ENCODE measurements around the gene RTKN. TPM values are rescaled to one million over a fixed set of nuclear protein-coding genes. Genes with fewer than 3 reads are reported as not detected.

RTKN gene
- total and polyA plus RNA-seq, 2 of the 13 experiments (the other 11 are each of a cell fraction or from before 2014, with no cell fraction given), result 159 to 166 TPM

DNA sequence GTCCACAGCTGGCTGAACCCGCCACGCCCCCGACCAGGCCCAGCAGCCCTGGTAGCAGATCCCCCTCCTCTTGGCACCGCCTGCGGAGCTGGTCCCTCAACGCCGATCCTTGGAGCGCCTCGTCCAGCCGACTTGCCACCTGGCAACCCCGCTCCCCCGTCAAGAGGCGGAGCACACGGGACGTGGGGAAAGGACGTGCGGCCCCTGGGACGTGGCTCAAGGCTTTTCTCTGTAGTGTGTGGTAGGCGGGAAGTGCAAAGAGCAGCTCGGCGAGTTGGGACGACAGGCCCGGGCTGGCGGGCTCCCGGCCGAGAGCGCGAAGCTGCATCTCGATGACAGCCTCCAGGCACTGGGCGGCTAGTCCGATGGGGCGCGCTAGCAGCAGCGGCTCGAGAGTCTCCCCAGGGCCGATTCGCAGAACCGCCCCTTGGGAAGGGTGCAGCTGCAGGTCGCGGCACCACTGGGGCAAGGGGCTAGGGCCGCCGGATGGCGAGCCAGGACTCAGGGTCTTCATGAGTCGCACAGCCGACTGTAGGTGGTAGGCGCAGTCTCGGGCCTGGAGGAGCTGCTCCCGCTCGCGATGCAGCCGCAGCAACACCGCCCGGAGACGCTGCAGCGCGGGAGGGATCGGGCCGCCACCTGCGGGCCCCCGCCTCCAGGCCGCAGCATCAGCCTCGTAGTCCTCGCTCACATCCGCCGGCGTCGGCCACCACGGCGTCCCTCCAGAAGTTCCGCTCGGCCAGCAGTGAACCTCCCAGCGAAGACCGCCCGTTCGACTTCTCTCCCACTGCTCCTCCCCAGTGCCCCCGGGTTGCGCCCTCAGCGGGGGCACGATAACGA is 40.4 kb upstream of the RTKN start (continued):
- no peak; the same call in 1 of the 2 replicates for TF ChIP-seq ERF (CRISPR knock-in tag; IDR thresholded peaks at IDR 0.05)
- TF ChIP-seq ZSCAN20 (CRISPR knock-in tag; IDR thresholded peaks at IDR 0.05; ENCODE audit: borderline replicate concordance), result 0 out of 2 replicates have a peak, but pooled peaks have one; percentile 19
- no peak for TF ChIP-seq HNRNPK (IDR thresholded peaks at IDR 0.05; ENCODE audit: low read depth, low read length, poor library complexity, severe bottlenecking)
- TF ChIP-seq KDM3A (CRISPR knock-in tag; IDR thresholded peaks at IDR 0.05; ENCODE audit: low read depth), result peak; percentile 3; the same call in 1 of the 2 replicates
- no peak; the same call in 1 of the 2 replicates for TF ChIP-seq KDM5B (CRISPR knock-in tag; IDR thresholded peaks at IDR 0.05; ENCODE audit: borderline replicate concordance)
- TF ChIP-seq TAF15 (IDR thresholded peaks at IDR 0.05; ENCODE audit: low read depth, low read length, poor library complexity, severe bottlenecking), result peak; percentile 86
- peak; percentile 45; the same call in 1 of the 2 replicates for TF ChIP-seq ZNF468 (CRISPR knock-in tag; IDR thresholded peaks at IDR 0.05)
- TF ChIP-seq, protein P1, sequence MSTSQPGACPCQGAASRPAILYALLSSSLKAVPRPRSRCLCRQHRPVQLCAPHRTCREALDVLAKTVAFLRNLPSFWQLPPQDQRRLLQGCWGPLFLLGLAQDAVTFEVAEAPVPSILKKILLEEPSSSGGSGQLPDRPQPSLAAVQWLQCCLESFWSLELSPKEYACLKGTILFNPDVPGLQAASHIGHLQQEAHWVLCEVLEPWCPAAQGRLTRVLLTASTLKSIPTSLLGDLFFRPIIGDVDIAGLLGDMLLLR (CRISPR knock-in tag; IDR thresholded peaks at IDR 0.05), result peak; percentile 82
- no peak for TF ChIP-seq ZKSCAN8 (CRISPR knock-in tag; IDR thresholded peaks at IDR 0.05; ENCODE audit: borderline replicate concordance)
- TF ChIP-seq, protein P2, sequence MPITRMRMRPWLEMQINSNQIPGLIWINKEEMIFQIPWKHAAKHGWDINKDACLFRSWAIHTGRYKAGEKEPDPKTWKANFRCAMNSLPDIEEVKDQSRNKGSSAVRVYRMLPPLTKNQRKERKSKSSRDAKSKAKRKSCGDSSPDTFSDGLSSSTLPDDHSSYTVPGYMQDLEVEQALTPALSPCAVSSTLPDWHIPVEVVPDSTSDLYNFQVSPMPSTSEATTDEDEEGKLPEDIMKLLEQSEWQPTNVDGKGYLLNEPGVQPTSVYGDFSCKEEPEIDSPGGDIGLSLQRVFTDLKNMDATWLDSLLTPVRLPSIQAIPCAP (CRISPR knock-in tag; IDR thresholded peaks at IDR 0.05; ENCODE audit: low read depth), result no peak
- no peak for TF ChIP-seq CBX2 (IDR thresholded peaks at IDR 0.05; ENCODE audit: low read depth, low read length)
- TF ChIP-seq CBX2 (CRISPR knock-in tag; IDR thresholded peaks at IDR 0.05; ENCODE audit: low read depth), result no peak
- no peak for TF ChIP-seq ELF3 (CRISPR knock-in tag; IDR thresholded peaks at IDR 0.05)
- TF ChIP-seq, protein P3, sequence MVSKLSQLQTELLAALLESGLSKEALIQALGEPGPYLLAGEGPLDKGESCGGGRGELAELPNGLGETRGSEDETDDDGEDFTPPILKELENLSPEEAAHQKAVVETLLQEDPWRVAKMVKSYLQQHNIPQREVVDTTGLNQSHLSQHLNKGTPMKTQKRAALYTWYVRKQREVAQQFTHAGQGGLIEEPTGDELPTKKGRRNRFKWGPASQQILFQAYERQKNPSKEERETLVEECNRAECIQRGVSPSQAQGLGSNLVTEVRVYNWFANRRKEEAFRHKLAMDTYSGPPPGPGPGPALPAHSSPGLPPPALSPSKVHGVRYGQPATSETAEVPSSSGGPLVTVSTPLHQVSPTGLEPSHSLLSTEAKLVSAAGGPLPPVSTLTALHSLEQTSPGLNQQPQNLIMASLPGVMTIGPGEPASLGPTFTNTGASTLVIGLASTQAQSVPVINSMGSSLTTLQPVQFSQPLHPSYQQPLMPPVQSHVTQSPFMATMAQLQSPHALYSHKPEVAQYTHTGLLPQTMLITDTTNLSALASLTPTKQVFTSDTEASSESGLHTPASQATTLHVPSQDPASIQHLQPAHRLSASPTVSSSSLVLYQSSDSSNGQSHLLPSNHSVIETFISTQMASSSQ (IDR thresholded peaks at IDR 0.05; ENCODE audit: low read depth), result no peak
- TF ChIP-seq, protein P3 (CRISPR knock-in tag; IDR thresholded peaks at IDR 0.05; ENCODE audit: borderline replicate concordance), result 0 out of 2 replicates have a peak, but pooled peaks have one; percentile 1
- peak; percentile 83 for TF ChIP-seq YEATS4 (CRISPR knock-in tag; IDR thresholded peaks at IDR 0.05; ENCODE audit: borderline replicate concordance)
- TF ChIP-seq, protein P4, sequence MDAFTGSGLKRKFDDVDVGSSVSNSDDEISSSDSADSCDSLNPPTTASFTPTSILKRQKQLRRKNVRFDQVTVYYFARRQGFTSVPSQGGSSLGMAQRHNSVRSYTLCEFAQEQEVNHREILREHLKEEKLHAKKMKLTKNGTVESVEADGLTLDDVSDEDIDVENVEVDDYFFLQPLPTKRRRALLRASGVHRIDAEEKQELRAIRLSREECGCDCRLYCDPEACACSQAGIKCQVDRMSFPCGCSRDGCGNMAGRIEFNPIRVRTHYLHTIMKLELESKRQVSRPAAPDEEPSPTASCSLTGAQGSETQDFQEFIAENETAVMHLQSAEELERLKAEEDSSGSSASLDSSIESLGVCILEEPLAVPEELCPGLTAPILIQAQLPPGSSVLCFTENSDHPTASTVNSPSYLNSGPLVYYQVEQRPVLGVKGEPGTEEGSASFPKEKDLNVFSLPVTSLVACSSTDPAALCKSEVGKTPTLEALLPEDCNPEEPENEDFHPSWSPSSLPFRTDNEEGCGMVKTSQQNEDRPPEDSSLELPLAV (CRISPR knock-in tag; conservative IDR thresholded peaks at IDR 0.05; ENCODE audit: low read depth), result no peak
- TF ChIP-seq ZNF343 (CRISPR knock-in tag; IDR thresholded peaks at IDR 0.05), result peak; percentile 86; the same call in 1 of the 2 replicates
- TF ChIP-seq ZNF350 (CRISPR knock-in tag; IDR thresholded peaks at IDR 0.05; ENCODE audit: borderline replicate concordance, low read depth), result no peak
- TF ChIP-seq EED (CRISPR knock-in tag; IDR thresholded peaks at IDR 0.05), result no peak
- no peak for TF ChIP-seq ZNF672 (CRISPR knock-in tag; IDR thresholded peaks at IDR 0.05)
- peak; percentile 18; the same call in 1 of the 2 replicates for TF ChIP-seq ETV6 (CRISPR knock-in tag; conservative IDR thresholded peaks at IDR 0.05)
- no peak for TF ChIP-seq POLR2G (IDR thresholded peaks at IDR 0.05; ENCODE audit: low read depth, low read length)
